Measurements from ENCODE around the gene CADPS2.

The CADPS2 gene

DNA sequence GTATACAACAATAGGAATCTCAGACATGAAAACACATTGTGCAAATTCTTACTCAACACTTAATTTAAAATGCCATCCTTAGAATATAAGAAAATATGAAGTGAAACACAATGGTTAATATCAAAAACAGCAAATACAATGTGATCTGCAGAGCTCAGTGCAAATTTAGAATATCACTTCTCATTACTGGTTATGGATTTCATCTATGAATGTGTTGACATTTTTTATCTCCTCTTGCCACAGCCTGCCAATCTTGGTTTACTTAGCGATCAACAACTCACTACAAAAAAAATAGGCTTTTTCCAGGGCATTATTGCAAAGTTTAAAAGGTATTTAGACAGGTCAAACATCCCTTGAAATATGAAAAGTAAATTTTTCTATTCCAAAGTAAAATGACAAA lies 158.5 kb downstream of the CADPS2 start:
- TF ChIP-seq USF1 (IDR thresholded peaks at IDR 0.05) = no peak
- TF ChIP-seq, protein P1, sequence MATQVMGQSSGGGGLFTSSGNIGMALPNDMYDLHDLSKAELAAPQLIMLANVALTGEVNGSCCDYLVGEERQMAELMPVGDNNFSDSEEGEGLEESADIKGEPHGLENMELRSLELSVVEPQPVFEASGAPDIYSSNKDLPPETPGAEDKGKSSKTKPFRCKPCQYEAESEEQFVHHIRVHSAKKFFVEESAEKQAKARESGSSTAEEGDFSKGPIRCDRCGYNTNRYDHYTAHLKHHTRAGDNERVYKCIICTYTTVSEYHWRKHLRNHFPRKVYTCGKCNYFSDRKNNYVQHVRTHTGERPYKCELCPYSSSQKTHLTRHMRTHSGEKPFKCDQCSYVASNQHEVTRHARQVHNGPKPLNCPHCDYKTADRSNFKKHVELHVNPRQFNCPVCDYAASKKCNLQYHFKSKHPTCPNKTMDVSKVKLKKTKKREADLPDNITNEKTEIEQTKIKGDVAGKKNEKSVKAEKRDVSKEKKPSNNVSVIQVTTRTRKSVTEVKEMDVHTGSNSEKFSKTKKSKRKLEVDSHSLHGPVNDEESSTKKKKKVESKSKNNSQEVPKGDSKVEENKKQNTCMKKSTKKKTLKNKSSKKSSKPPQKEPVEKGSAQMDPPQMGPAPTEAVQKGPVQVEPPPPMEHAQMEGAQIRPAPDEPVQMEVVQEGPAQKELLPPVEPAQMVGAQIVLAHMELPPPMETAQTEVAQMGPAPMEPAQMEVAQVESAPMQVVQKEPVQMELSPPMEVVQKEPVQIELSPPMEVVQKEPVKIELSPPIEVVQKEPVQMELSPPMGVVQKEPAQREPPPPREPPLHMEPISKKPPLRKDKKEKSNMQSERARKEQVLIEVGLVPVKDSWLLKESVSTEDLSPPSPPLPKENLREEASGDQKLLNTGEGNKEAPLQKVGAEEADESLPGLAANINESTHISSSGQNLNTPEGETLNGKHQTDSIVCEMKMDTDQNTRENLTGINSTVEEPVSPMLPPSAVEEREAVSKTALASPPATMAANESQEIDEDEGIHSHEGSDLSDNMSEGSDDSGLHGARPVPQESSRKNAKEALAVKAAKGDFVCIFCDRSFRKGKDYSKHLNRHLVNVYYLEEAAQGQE (IDR thresholded peaks at IDR 0.05; ENCODE audit: low read depth) = no peak
- TF ChIP-seq TEAD4 (IDR thresholded peaks at IDR 0.05) = no peak
- TF ChIP-seq, protein P2, sequence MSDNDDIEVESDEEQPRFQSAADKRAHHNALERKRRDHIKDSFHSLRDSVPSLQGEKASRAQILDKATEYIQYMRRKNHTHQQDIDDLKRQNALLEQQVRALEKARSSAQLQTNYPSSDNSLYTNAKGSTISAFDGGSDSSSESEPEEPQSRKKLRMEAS (IDR thresholded peaks at IDR 0.05) = no peak
- no peak for TF ChIP-seq EP300 (IDR thresholded peaks at IDR 0.05; ENCODE audit: borderline replicate concordance)

DNA sequence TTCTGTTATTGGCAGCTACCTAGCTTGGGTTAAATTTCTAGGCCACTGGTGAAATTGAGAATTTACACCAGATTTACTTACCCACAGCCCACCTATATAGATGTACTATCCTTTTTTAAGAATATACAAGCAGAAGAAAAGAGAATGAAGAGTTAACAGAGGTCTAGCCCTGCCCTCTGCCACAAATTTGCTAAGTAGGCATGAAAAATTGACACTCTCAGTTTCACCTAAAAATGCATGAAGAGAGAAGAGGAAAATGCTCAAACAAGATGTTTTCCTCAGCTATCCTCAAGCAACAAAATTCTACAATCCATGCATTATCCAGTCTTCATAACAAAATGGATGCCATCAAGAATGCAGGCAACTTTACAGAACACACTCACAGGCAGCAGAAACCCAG lies 158.9 kb downstream of the CADPS2 start:
- TF ChIP-seq TAF1 (IDR thresholded peaks at IDR 0.05; ENCODE audit: low read depth) (no peak), CREB1 (IDR thresholded peaks at IDR 0.05; ENCODE audit: low read depth) (no peak), NFIC (IDR thresholded peaks at IDR 0.05) (no peak), EGR1 (IDR thresholded peaks at IDR 0.05) (no peak), FOXM1 (IDR thresholded peaks at IDR 0.05; ENCODE audit: borderline replicate concordance, low read depth) (no peak), ZBTB7A (IDR thresholded peaks at IDR 0.05; ENCODE audit: low read depth) (no peak), TCF12 (IDR thresholded peaks at IDR 0.05; ENCODE audit: low read depth) (no peak), RAD21 (IDR thresholded peaks at IDR 0.05; ENCODE audit: low read depth) (no peak), YY1 (IDR thresholded peaks at IDR 0.05; ENCODE audit: low read depth) (no peak), CEBPB (IDR thresholded peaks at IDR 0.05) (no peak), TEAD4 (IDR thresholded peaks at IDR 0.05) (no peak)
- TF ChIP-seq, protein P1 (IDR thresholded peaks at IDR 0.05; ENCODE audit: low read depth) = no peak
- TF ChIP-seq, protein P2 (IDR thresholded peaks at IDR 0.05) = no peak

GRCh38 chr7:122726881-122727280 lies 159.4 kb downstream of the CADPS2 start:
- TF ChIP-seq, protein P1 (IDR thresholded peaks at IDR 0.05; ENCODE audit: low read depth) = no peak
- TF ChIP-seq NFIC (IDR thresholded peaks at IDR 0.05) = no peak
- no peak for TF ChIP-seq FOXM1 (IDR thresholded peaks at IDR 0.05; ENCODE audit: borderline replicate concordance, low read depth)
- TF ChIP-seq CEBPB (IDR thresholded peaks at IDR 0.05) = no peak
- TF ChIP-seq TAF1 (IDR thresholded peaks at IDR 0.05; ENCODE audit: low read depth) = no peak
- no peak for TF ChIP-seq TCF12 (IDR thresholded peaks at IDR 0.05; ENCODE audit: low read depth)
- TF ChIP-seq USF1 (IDR thresholded peaks at IDR 0.05) = no peak
- TF ChIP-seq YY1 (IDR thresholded peaks at IDR 0.05; ENCODE audit: low read depth) = no peak
- TF ChIP-seq ZBTB7A (IDR thresholded peaks at IDR 0.05; ENCODE audit: low read depth) = no peak
- TF ChIP-seq, protein P2 (IDR thresholded peaks at IDR 0.05) = no peak
- TF ChIP-seq EGR1 (IDR thresholded peaks at IDR 0.05) = no peak
- TF ChIP-seq RAD21 (IDR thresholded peaks at IDR 0.05; ENCODE audit: low read depth) = no peak
- no peak for TF ChIP-seq TEAD4 (IDR thresholded peaks at IDR 0.05)
- no peak for TF ChIP-seq EP300 (IDR thresholded peaks at IDR 0.05; ENCODE audit: borderline replicate concordance)

- TF ChIP-seq USF1 (IDR thresholded peaks at IDR 0.05) (no peak), RAD21 (IDR thresholded peaks at IDR 0.05; ENCODE audit: low read depth) (no peak), EP300 (IDR thresholded peaks at IDR 0.05; ENCODE audit: borderline replicate concordance) (no peak), YY1 (IDR thresholded peaks at IDR 0.05; ENCODE audit: low read depth) (no peak), TAF1 (IDR thresholded peaks at IDR 0.05; ENCODE audit: low read depth) (no peak), CEBPB (IDR thresholded peaks at IDR 0.05) (no peak), TCF12 (IDR thresholded peaks at IDR 0.05; ENCODE audit: low read depth) (no peak), FOXM1 (IDR thresholded peaks at IDR 0.05; ENCODE audit: borderline replicate concordance, low read depth) (no peak), ZBTB7A (IDR thresholded peaks at IDR 0.05; ENCODE audit: low read depth) (no peak), EGR1 (IDR thresholded peaks at IDR 0.05) (no peak), TEAD4 (IDR thresholded peaks at IDR 0.05) (no peak), NFIC (IDR thresholded peaks at IDR 0.05) (no peak), CREB1 (IDR thresholded peaks at IDR 0.05; ENCODE audit: low read depth) (no peak)
- TF ChIP-seq, protein P1 (IDR thresholded peaks at IDR 0.05; ENCODE audit: low read depth) = no peak
- TF ChIP-seq, protein P2 (IDR thresholded peaks at IDR 0.05) = no peak
Observed at GRCh38 chr7:122724366-122724765, 161.9 kb downstream of the CADPS2 start.
